Measurements from ENCODE around the gene HSPA1L.

- TF ChIP-seq CTCF (IDR thresholded peaks at IDR 0.05; ENCODE audit: insufficient read depth, low read depth, low read length) (no peak), EZH2 (IDR thresholded peaks at IDR 0.05; ENCODE audit: insufficient read depth, low read length) (no peak)
These were observed 49.5 kb downstream of the HSPA1L start for GRCh38 chr6:31765559-31765909.

Data from astrocyte (in vitro differentiated cells and primary cell).